SIG-M5 treated with dmso at 0.1 percent for 504 hours (cell line): Measurements from ENCODE around the gene NOTCH2NLA.
"Not testable (repeated sequence)": the region's sequence is repeated elsewhere in the genome, so short reads cannot be mapped to it uniquely, and the experiment has no call there.

Experiments used
- DNase-seq: peaks from one replicate; lab custom pipeline; 2025; ENCODE audit not compliant: unreplicated experiment; lab: John Stamatoyannopoulos, UW

The NOTCH2NLA gene

GRCh38 chr1:146228710-146229477 is at the start of gene NOTCH2NLA:
NOTCH2NLA (minus strand) TSS chr1:146229021; CDS start chr1:146189337, 39,684 bp downstream.
- not testable (repeated sequence) for DNase-seq

- DNase-seq = not testable (repeated sequence)
Measured at GRCh38 chr1:146278346-146278745, 49.5 kb upstream of the NOTCH2NLA start.

- not testable (repeated sequence) for DNase-seq
Measured at GRCh38 chr1:146277087-146277486, 48.3 kb upstream of the NOTCH2NLA start.

GRCh38 chr1:146274083-146274482 is 45.3 kb upstream of the NOTCH2NLA start:
- DNase-seq = not testable (repeated sequence)

- not testable (repeated sequence) for DNase-seq
Measured at GRCh38 chr1:146273194-146273593, 44.4 kb upstream of the NOTCH2NLA start.

- not testable (repeated sequence) for DNase-seq
Measured at GRCh38 chr1:146272734-146273133, 43.9 kb upstream of the NOTCH2NLA start.

- not testable (repeated sequence) for DNase-seq
Measured at GRCh38 chr1:146271977-146272376, 43.2 kb upstream of the NOTCH2NLA start.

- DNase-seq = not testable (repeated sequence)
Measured at GRCh38 chr1:146270129-146270528, 41.3 kb upstream of the NOTCH2NLA start.

DNA sequence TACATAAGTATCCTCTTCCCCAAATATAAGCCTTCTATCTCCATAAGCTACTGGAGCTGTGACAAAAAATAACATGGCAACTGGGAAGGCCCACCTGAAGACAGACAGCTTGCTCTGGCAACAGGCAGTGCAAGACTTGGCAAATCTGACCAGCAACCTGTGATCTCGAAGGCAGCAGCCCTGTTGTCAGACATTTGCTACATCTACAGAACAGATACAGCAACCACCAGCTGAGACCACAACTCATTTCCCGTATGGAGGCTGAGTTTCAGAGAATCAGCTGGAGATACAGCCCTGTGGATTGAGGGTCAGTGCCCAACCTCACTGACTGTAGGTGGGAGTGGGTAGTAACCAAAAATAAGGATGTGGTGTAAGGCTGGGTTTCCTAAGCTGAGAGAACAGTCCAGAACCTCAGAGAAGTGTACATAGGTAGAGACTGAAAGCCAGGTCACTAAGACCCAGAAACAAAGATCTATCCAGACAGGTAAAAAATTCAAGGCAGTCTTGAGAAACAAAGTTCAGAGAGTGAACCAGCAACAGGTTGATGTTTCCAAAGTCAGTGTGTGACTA is 37.4 kb upstream of the NOTCH2NLA start:
- DNase-seq = not testable (repeated sequence)

GRCh38 chr1:146264761-146265160 is 35.9 kb upstream of the NOTCH2NLA start:
- not testable (repeated sequence) for DNase-seq

DNA sequence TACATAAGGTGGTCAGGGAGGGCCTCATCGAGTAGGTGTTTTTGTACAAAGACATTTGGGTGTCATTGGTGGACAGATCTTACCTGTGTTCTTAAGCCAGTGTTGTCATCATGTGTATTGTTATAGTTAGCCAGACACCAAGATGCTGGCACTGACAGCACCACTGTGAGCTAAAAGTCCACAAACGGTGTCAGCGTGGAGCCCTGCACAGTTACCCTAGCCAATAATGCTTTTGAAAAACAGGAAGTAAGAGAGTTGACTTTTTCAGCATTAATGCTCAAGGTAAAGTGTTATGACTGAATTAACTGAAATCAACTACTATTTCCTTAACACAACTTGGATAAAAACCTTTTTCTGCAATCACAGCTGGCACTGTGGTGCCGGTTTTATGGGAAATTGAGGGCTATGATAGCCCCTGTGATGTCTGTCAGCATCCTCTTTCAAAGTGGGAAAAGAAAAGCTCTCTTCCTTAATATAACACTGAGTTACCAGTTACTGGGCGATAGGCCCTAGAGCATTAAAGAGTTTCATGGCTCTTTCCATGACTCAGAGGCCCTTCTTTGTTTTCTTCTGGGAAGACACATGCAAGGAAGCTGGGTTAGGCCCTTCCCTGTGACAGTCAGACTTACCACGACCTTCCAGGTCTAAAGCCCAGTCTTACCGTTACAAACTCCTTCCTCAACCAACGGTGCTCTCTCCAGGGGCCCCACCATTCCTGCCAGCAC is 31.3 kb upstream of the NOTCH2NLA start:
- DNase-seq = not testable (repeated sequence)

- DNase-seq = not testable (repeated sequence)
Measured at GRCh38 chr1:146257992-146258552, 29.3 kb upstream of the NOTCH2NLA start.

DNA sequence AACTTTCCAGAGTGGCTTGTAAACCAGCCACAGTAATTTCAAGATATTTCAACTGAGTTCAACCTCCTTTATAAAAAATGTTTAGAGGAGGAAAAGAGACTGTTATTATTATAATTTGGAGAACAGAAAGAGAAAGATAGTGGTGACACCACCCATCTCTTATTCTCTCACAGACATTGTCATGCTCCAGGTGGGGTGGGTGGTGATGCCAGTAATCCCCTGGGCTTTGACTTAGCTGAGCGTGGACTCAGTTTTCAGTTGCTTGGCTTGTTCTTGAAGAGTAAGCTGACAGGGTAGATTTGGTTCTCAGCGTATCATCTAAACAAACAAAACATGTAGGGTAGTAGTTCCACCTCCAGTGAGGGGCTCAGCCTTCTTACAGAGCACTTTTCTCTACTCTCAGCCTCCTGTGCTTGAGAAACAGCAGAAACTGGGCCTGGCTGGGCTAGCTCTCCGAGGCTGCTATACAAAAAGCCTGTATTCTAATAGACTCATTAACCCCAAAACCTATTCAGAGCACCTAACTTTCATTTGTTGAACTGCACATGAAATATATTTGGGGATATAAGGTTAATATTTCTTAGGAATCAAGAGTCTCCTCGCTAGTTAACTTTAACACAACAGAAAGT is 25.9 kb upstream of the NOTCH2NLA start:
- DNase-seq = not testable (repeated sequence)

GRCh38 chr1:146253249-146253855 is 24.5 kb upstream of the NOTCH2NLA start:
- DNase-seq = not testable (repeated sequence)

DNA sequence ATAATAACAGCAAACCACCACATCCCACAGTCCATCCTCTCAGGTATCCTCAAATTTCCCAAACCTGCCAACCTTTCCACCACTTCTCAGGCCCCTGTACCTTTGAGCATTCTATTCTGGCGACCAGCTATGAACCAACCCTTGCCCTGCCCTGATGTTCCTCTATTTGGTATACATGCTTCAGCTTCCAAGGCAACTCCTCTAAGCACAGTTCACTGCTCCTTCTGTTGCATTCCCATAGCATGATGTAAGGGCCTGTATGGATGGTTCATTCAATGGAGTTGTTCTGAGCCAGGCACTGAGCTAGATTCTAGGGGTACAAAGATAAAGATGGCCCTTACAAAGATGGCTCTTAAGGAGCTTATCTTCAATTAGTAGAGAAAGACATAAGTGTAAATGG is 22.7 kb upstream of the NOTCH2NLA start:
- not testable (repeated sequence) for DNase-seq

- DNase-seq = not testable (repeated sequence)
Measured at GRCh38 chr1:146248643-146249042, 19.8 kb upstream of the NOTCH2NLA start.

- DNase-seq = not testable (repeated sequence)
Measured at GRCh38 chr1:146236626-146237025, 7.8 kb upstream of the NOTCH2NLA start.

GRCh38 chr1:146236026-146236601 is 7.3 kb upstream of the NOTCH2NLA start:
- DNase-seq = not testable (repeated sequence)

DNA sequence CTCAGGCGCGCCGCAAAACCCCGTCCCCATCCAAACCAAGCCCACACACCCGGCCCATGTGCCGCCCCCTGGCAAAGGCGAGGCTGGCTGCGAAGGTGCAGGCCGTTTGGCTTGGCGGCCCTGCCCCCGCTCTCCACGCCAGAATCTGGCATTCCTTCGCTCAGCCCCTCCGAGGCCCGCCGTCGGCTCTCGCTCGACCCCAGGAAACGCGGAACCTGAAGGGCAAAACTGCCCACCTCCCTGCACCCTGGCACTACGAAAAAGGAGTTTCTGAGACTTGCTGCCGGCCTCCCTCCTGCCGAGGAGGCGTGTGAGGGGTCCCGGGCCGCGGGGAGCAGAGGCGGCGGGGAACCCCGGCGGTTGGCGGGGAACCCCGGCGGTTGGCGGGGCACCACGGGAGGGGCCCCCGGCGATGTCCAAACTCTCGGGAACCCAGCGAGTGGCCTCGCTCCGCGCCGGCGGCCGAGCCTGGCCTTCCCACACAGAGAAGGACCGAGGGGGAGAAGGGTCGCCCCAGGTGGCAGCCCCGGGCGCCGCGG is 608 bp downstream of the NOTCH2NLA start:
- not testable (repeated sequence) for DNase-seq

GRCh38 chr1:146174531-146174930 is 54.3 kb downstream of the NOTCH2NLA start:
- not testable (repeated sequence) for DNase-seq
